Left cardiac atrium (tissue), 4 donors: ENCODE measurements around the gene PRDM16. TPM values are rescaled to one million over a fixed set of nuclear protein-coding genes. Genes with fewer than 3 reads are reported as not detected.

Experiments
- ATAC-seq, 2 donors: fragments of 200-7000 bp; cut with Tn5 transposase; one replicate each; pipeline ENCODE4 v1.9.1; 2020; ENCODE audit warnings: mild to moderate bottlenecking in 2 of 2, moderate library complexity in 2 of 2
- DNase-seq: peaks from one replicate; pipeline ENCODE4 v3.0.0-alpha.2; 2020
- intact Hi-C, 2 donors: fragments of 100-400 bp; cut with DNase I; formaldehyde crosslinking; loops; one replicate each; pipeline versions ENCODE4 v1.14.1 to v1.15.1; 2022 to 2023
- total RNA-seq, 2 donors: library from RNA; stranded (reverse); fragmentation: NEBNext Ultra II Directional; extraction: Animal tissue kit (Norgen Biotek cat#: 25700); gene quantifications; one replicate each; pipeline ENCODE4 v1.2.1, GENCODE V29; 2021
- donor health status: DM: no; HTN: yes; CAD: no.
- donor health status: DM: no; HTN: yes; CAD: no; lungs with severe emphysema.
- donor health status: DM: yes; HTN: yes; CAD: no.
- donor health status: Dilated cardiomyopathy.

PRDM16 gene
- total RNA-seq, 2 donors from 2014 or later, result 0.99 to 1.2 TPM

GRCh38 chr1:3178279-3178678, 109.3 kb downstream of the PRDM16 start:
- intact Hi-C loops, result no loop called here
- ATAC-seq (no peak), DNase-seq (no peak)

- DNase-seq (no peak), ATAC-seq (no peak)
- intact Hi-C loops, result no loop called here
Observed at GRCh38 chr1:3179471-3179870, 110.5 kb downstream of the PRDM16 start.

- intact Hi-C loops, result no loop called here
- DNase-seq (no peak), ATAC-seq (no peak)
Observed at GRCh38 chr1:3180915-3181314, 111.9 kb downstream of the PRDM16 start.

- ATAC-seq (no peak), DNase-seq (no peak)
- intact Hi-C loops, result no loop called here
Observed at GRCh38 chr1:3181956-3182355, 113.0 kb downstream of the PRDM16 start.

GRCh38 chr1:3183411-3183810, 114.4 kb downstream of the PRDM16 start:
- ATAC-seq (no peak), DNase-seq (no peak)
- intact Hi-C loops, result no loop called here

- ATAC-seq (no peak), DNase-seq (no peak)
- intact Hi-C loops, result no loop called here
Observed at GRCh38 chr1:3183813-3184212, 114.8 kb downstream of the PRDM16 start.

GRCh38 chr1:3184666-3185065, 115.7 kb downstream of the PRDM16 start:
- ATAC-seq (no peak), DNase-seq (no peak)
- intact Hi-C loops, result no loop called here

GRCh38 chr1:3185896-3186525, 117.0 kb downstream of the PRDM16 start:
- intact Hi-C loops, result no loop called here
- DNase-seq (no peak), ATAC-seq (peak in 1 of 2 donors; percentile 4)

GRCh38 chr1:3186526-3186921, 117.5 kb downstream of the PRDM16 start:
- DNase-seq (peak; percentile 88), ATAC-seq (peak; percentile 79 to 82)
- intact Hi-C loops, result no loop called here

- intact Hi-C loops, result no loop called here
- DNase-seq, result no peak
- peak in 1 of 2 donors; percentile 13 for ATAC-seq
Observed at GRCh38 chr1:3187415-3188149, 118.6 kb downstream of the PRDM16 start.

- DNase-seq, result no peak
- intact Hi-C loops, result no loop called here
- ATAC-seq, result no peak
Observed at GRCh38 chr1:3188150-3188971, 119.4 kb downstream of the PRDM16 start.

- ATAC-seq, result no peak
- no peak for DNase-seq
- intact Hi-C loops, result no loop called here
Observed at GRCh38 chr1:3190256-3191041, 121.4 kb downstream of the PRDM16 start.

GRCh38 chr1:3192361-3192760, 123.4 kb downstream of the PRDM16 start:
- ATAC-seq (no peak), DNase-seq (no peak)
- intact Hi-C loops, result no loop called here

- intact Hi-C loops, result no loop called here
- no peak for DNase-seq
- ATAC-seq, result no peak
Observed at GRCh38 chr1:3192825-3193224, 123.8 kb downstream of the PRDM16 start.

GRCh38 chr1:3193811-3194210, 124.8 kb downstream of the PRDM16 start:
- DNase-seq (no peak), ATAC-seq (no peak)
- intact Hi-C loops, result no loop called here

GRCh38 chr1:3194760-3195479, 125.9 kb downstream of the PRDM16 start:
- ATAC-seq (peak in 1 of 2 donors; percentile 20), DNase-seq (no peak)
- intact Hi-C loops, result no loop called here

- intact Hi-C loops, result no loop called here
- ATAC-seq (peak in 1 of 2 donors; percentile 17), DNase-seq (no peak)
Observed at GRCh38 chr1:3195480-3195815, 126.4 kb downstream of the PRDM16 start.

GRCh38 chr1:3195966-3196515, 127.0 kb downstream of the PRDM16 start:
- DNase-seq (no peak), ATAC-seq (no peak)
- intact Hi-C loops, result no loop called here
